ENCODE data around the gene C11orf16. TPM values are rescaled to one million over a fixed set of nuclear protein-coding genes. Genes with fewer than 3 reads are reported as not detected.
"Not testable (repeated sequence)": the region's sequence is repeated elsewhere in the genome, so short reads cannot be mapped to it uniquely, and the experiment has no call there.

Gene C11orf16
- total RNA-seq, 1 donor from 2014 or later, result not detected

DNA sequence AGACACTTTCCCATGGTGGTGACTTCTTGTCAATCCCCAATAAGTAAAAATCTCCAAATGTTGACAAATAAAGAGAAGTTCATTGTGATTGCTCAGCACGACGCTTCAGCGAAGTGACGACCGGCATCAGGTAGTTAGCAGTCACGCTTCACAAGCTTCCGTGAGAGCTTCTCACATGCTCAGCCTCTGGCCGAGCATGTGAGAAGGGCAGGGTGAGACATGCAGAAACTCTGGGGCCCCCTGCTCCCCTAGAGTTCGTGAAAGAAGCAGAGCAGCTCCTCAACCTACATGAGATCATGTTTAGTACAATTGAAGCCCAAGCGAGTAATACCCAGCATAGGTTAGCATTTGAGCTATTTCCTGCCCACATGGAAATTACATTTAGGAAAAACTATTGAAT, 4.4 kb upstream of the C11orf16 start:
- no peak for DNase-seq (ENCODE audit: low read depth, low spot score)

DNA sequence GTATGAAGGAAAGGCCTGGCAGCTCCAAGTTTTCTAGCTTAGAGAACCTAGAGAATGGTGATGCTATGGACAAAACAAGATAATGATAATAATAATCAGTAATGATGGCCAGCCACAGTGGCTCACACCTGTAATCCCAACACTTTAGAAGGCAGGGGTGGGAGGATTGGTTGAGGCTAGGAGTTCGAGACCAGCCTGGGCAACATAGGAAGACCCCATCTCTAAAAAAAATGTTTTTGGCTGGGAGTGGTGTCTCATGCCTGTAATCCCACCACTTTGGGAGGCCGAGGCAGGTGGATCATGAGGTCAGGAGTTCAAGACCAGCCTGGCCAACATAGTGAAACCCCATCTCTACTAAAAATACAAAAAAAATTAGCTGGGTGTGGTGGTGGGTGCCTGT, 3.0 kb upstream of the C11orf16 start:
- DNase-seq (ENCODE audit: low read depth, low spot score), result not testable (repeated sequence)

DNA sequence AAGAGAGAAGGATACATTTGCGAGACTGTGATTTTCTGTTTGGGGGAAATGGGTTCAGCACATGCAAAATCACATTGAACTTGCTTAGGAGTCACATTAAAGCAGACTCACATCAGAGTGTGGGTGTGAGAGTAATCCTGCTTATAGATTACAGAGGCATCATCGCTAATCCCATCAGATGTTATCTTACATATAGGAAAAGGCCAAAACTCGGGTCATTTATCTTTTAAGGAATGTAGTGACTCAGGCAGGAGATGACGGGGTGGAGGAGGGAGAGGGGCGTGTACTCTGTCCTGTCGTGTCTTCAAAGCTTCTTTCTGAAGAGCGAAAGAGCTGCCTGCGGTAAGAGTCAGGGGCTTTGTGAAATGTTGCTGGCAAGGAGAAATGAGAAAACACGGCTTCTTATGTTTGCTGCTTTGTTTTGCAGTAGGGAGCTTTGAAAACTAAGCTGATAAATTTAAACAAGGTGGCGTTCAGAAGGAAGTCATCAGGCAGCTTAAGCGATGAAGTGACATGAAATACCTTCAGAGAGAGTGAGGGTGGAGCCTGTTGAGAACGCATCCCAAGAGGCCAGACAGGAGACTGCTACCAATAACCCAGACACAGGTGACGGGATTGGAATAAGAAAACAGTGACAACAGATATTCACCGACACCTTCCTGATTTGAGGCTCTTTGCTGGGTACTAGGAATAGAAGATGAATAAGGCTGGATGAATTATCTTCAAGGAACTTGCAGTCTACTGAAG, 2.2 kb upstream of the C11orf16 start:
- DNase-seq (ENCODE audit: low read depth, low spot score), result no peak

GRCh38 chr11:8933931-8934330, 1.2 kb upstream of the C11orf16 start:
- no peak for DNase-seq (ENCODE audit: low read depth, low spot score)

GRCh38 chr11:8930456-8931175, 2.1 kb downstream of the C11orf16 start:
- DNase-seq (ENCODE audit: low read depth, low spot score), result no peak

- no peak for DNase-seq (ENCODE audit: low read depth, low spot score)
These were observed 3.6 kb downstream of the C11orf16 start for GRCh38 chr11:8928981-8929615.

DNA sequence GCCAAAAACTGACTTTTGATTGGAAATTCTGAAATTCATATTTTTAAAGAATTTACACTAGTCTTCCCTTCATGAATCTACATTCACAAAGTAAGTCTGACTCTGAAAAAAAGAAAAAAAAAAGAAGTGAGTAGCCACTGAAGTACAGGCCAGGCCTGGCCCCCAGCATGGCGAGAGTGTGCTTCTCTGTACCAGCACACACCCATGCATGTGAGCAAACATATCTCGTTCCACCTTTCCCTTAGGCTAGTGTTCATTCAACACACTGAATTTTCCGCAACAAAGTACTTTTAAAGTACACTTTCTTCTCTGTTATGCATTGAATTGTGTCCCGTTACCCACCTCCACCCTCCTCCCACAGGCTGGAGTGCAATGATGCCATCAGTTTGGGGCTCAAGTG, 4.5 kb downstream of the C11orf16 start:
- DNase-seq (ENCODE audit: low read depth, low spot score), result no peak

DNA sequence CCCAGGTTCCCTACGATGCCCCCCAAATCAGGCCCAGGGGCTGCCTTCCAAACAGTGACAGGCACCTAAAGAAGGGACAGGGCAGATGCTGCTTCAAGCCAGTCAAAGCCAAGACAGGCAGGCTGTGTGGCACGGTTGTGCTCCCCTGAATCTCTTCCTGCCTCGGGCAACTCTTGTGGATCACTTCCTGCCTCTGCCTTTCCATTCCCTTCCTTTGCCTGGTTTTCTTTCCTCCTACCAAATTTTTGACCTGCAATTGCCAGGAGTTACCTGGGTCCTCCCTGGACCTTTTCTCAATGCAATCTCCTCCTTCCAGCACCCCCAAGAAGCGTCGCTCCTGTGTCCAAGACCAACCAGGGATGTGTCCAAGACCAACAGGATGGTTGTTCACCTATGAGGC, 5.5 kb downstream of the C11orf16 start:
- no peak for DNase-seq (ENCODE audit: low read depth, low spot score)

- no peak for DNase-seq (ENCODE audit: low read depth, low spot score)
These were observed 6.5 kb downstream of the C11orf16 start for GRCh38 chr11:8926236-8926635.

GRCh38 chr11:8925711-8926110, 7.0 kb downstream of the C11orf16 start:
- DNase-seq (ENCODE audit: low read depth, low spot score), result no peak

GRCh38 chr11:8922691-8923090, 10.1 kb downstream of the C11orf16 start:
- no peak for DNase-seq (ENCODE audit: low read depth, low spot score)

DNA sequence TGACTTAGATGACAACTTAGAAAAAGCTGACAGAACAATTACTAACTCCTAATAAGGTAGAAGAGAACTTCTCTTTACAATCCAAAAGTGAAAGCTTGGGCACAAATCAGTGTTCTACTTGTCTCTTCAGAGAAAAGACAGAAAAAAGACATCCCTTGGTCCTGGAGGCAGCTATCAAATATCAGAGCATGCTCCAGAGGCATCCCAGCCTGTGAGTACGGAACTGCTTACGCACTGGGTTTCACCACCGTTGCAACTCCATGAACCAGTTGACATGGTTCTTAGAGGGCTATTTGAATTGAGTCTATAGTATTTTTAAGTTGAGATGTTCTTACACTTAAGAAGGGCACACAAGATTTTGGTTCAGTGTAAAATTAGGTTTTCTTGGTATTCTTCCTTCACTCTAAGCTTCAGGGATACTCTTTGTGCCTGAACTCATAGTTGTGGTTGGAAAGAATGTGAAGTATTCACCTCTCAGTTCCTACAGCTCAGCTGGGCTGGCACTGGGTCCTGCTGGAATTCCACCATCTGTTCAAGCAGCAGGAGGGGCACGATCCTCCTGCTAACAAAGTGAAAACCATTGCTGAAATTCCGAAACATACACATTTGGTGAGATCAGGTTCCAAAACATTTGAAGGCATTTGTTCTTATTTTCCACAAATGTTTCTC, 15.5 kb downstream of the C11orf16 start:
- no peak for DNase-seq (ENCODE audit: low read depth, low spot score)

DNA sequence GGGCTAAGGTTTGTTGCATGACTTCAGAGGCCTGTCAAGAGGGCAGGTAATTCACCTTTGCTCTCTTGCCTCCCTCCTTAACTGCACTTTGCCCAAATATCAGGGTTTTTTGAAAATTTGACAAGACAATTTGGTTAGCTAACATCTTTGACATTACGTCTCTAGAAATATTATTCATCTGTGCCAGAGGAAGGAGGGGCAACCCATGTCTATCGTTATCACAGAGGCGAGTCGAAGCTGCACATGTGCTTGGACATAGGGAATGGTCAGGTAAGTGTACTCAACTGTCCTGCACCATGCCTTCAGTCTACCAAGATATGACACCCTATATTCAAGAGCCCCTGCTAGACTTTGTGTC, 18.1 kb downstream of the C11orf16 start:
- DNase-seq (ENCODE audit: low read depth, low spot score), result no peak

DNA sequence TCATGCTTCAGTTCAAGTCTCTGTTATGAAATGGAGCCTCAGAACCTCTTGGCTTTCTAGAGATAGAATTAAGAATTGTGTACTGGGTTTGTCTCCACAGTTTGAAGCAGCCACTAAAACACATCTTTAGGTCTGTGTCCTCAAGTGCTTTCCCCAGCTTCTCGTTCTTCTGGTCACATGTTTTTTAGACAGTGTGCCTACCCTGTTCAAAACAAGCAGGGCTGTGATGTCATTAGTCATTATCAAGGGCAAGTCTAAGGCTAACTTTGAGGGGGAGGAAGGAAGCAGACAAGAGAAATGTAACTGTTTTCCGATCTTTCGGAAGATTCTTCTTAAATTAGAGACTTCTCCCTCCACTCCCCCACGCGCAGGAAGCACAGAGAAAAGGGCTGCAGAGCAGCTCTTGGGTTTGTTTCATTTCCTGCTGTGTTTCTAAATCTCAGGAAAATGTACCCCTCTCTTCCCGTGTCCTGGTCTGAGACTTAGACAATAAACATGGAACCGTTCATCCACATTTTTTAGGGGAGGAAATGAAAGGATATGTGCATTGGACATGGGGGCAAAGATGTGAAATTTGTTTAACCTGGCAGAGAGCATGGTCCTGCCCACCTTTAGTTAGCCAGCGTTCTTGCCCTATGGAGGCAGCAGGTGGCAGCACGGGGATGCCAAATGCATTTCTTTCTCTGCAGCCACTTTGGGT, 18.6 kb downstream of the C11orf16 start:
- DNase-seq (ENCODE audit: low read depth, low spot score), result no peak

GRCh38 chr11:8911029-8911823, 21.5 kb downstream of the C11orf16 start, which contains the start of gene AKIP1:
AKIP1 (plus strand) TSS chr11:8911189; CDS start chr11:8911450, 261 bp downstream.
- peak; percentile 80 for DNase-seq (ENCODE audit: low read depth, low spot score)

DNA sequence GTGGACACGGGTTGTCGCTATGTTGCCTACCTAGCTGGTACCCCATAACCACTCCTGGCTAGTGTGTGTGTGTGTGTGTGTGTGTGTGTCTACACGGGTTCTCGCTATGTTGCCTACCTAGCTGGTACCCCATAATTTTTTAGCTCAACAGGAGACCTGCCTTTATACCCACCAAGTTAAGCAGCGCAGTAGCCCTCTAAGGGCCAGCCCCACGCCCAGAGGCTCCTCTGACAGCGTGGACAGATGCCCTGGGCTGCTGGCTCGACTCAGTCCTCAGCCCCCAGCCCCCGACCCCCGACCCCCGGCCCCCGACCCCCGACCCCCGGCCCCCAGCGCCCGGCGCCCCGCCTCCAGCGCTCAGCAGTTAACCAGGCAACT, 22.1 kb downstream of the C11orf16 start:
- DNase-seq (ENCODE audit: low read depth, low spot score), result no peak

GRCh38 chr11:8908099-8908498, 24.6 kb downstream of the C11orf16 start:
- DNase-seq (ENCODE audit: low read depth, low spot score), result no peak

DNA sequence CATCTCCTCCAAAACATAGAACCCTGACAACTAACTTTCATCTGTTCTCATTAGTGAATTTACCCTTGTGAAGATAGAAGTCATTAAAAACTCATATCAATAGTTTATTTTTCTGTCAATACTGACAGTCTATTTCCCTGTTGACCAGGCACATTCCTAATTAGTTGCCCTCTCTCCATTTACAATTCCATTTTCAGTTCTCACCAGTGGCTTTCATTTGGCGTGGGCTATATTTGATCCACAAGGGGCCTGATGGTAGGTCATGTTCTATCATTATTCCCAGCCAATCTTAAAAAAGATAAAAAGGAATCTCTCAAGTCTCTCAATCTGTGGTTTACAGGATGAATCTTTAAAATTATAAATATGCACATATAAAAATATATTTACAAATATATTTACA, 25.6 kb downstream of the C11orf16 start:
- no peak for DNase-seq (ENCODE audit: low read depth, low spot score)

GRCh38 chr11:8905528-8906165, 27.1 kb downstream of the C11orf16 start:
- no peak for DNase-seq (ENCODE audit: low read depth, low spot score)

DNA sequence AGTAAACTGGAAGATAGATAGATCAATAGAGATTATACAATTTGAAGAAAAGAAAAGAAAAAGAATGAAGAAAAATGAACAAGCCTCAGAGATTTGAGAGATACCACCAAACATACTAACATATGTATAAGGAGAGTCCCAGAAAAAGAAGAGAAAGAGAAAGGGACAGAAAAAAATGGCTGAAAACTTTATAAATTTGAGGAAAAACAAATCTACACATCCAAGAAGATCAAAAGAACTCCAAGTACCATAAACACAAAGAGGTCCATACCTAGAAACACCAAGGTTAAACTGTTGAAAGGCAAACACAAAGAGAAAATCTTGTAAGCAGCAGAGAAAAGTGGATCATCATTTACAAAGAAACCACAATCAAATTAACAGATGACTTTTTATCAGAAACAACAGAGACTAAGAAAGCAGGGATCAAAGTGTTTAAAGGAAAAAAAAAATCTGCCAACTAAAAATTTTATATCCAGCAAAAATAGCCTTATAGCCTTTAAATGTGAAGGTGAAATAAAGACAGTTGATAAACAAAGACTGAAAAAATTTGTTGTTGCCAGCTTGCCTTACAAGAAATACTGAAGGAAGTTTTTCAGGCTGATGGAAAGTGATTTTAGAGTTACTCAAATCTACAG, 33.5 kb downstream of the C11orf16 start:
- no peak for DNase-seq (ENCODE audit: low read depth, low spot score)

Data from pulmonary artery endothelial cell (primary cell).